Astrocyte (in vitro differentiated cells and primary cell): ENCODE results near the gene CASP5.

Experiments used
- EZH2 ChIP-seq: IDR thresholded peaks from 2 replicates; pipeline ENCODE4 v1.6.1; 2012; ENCODE audit warnings: mild to moderate bottlenecking, low read length, inconsistent platforms; ENCODE audit not compliant: insufficient read depth
- TF ChIP-seq, protein P1 (sequence below): IDR thresholded peaks from 2 replicates; pipeline ENCODE4 v1.5.1; 2011; ENCODE audit warnings: low read depth, mild to moderate bottlenecking, inconsistent platforms, low read length, moderate library complexity; ENCODE audit not compliant: insufficient read depth

DNA sequence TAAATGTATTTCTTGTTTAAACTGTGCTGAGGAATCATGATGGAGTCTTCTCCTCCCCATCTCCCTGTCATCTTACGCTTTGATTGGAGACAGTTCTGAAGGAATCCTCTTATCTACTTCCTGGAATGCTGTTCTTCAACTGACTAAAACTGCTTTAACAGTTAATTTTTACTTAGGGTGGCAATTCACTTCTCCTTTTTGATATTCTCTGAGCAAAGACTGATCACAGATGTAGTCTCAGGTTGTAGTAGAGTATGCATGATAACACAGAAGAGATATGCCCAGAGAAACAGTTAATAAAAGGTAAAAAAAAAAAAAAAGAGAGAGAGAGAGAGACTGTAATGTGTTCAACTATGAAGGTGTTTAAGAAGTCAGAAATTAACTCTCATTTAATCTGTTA is 1.4 kb upstream of the CASP5 start:
- TF ChIP-seq, protein P1, sequence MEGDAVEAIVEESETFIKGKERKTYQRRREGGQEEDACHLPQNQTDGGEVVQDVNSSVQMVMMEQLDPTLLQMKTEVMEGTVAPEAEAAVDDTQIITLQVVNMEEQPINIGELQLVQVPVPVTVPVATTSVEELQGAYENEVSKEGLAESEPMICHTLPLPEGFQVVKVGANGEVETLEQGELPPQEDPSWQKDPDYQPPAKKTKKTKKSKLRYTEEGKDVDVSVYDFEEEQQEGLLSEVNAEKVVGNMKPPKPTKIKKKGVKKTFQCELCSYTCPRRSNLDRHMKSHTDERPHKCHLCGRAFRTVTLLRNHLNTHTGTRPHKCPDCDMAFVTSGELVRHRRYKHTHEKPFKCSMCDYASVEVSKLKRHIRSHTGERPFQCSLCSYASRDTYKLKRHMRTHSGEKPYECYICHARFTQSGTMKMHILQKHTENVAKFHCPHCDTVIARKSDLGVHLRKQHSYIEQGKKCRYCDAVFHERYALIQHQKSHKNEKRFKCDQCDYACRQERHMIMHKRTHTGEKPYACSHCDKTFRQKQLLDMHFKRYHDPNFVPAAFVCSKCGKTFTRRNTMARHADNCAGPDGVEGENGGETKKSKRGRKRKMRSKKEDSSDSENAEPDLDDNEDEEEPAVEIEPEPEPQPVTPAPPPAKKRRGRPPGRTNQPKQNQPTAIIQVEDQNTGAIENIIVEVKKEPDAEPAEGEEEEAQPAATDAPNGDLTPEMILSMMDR, result no peak
- no peak for TF ChIP-seq EZH2
